OCI-LY3 (cell line): ENCODE results near the gene ASAP2.

Experiments
- H2AFZ ChIP-seq: fragments of 200-600, 300-600 bp; shearing (Covaris generic); 2 replicates; pipeline ENCODE4 v1.6.0; 2014; ENCODE audit warnings: antibody characterized with exemption, low read depth, low read length
- H3K27ac ChIP-seq: fragments of 200-600, 300-600 bp; sonication (generic); 2 replicates; pipeline ENCODE4 v1.5.1; 2014; ENCODE audit warnings: mild to moderate bottlenecking, low read length, moderate library complexity, mixed read lengths
- H3K27me3 ChIP-seq: fragments of 200-600, 300-600 bp; sonication (generic); 2 replicates; pipeline ENCODE4 v1.6.1; 2014; ENCODE audit warnings: low read depth, low read length, mixed read lengths
- H3K36me3 ChIP-seq: fragments of 200-600, 300-600 bp; sonication (generic); replicated peaks from 2 replicates; pipeline ENCODE3; 2014; ENCODE audit warnings: low read depth, low read length, mixed read lengths
- H3K4me1 ChIP-seq: fragments of 300-600, 200-600 bp; sonication (generic); 2 replicates; pipeline ENCODE4 v1.6.1; 2014; ENCODE audit warnings: low read length, mixed read lengths
- H3K4me2 ChIP-seq: fragments of 200-600, 300-600 bp; sonication (generic); 2 replicates; pipeline ENCODE4 v1.6.1; 2014; ENCODE audit warnings: low read length, mixed read lengths
- H3K4me3 ChIP-seq: fragments of 300-600, 200-600 bp; sonication (generic); 2 replicates; pipeline ENCODE4 v1.5.1; 2014; ENCODE audit warnings: antibody characterized with exemption, mild to moderate bottlenecking, low read length, moderate library complexity
- H3K79me2 ChIP-seq: fragments of 300-600, 200-600 bp; shearing (Covaris generic); 2 replicates; pipeline ENCODE4 v1.6.1; 2014; ENCODE audit warnings: mild to moderate bottlenecking, low read length, mixed read lengths
- H3K9ac ChIP-seq: fragments of 300-600, 200-600 bp; shearing (Covaris generic); 2 replicates; pipeline ENCODE4 v1.6.0; 2014; ENCODE audit warnings: mild to moderate bottlenecking, low read length, moderate library complexity
- H3K9me3 ChIP-seq: fragments of 200-600, 300-600 bp; shearing (Covaris generic); 2 replicates; pipeline ENCODE4 v1.6.1; 2014; ENCODE audit warnings: low read length, mixed read lengths; ENCODE audit not compliant: insufficient read depth
- H4K20me1 ChIP-seq: fragments of 200-600, 300-600 bp; sonication (generic); 2 replicates; pipeline ENCODE4 v1.6.1; 2016; ENCODE audit warnings: low read length, mixed read lengths; ENCODE audit not compliant: insufficient read depth
- CTCF ChIP-seq: fragments of 200-600, 300-600 bp; sonication (generic); IDR thresholded peaks from 2 replicates; pipeline ENCODE4 v1.5.1; 2014; ENCODE audit warnings: antibody characterized with exemption, low read length, low read depth
- EZH2phosphoT487 ChIP-seq: fragments of 200-600 bp; shearing (Covaris generic); IDR thresholded peaks from 2 replicates; pipeline ENCODE4 v1.6.1; 2018; ENCODE audit warnings: antibody characterized with exemption, mixed run types, low read depth

Gene ASAP2

DNA sequence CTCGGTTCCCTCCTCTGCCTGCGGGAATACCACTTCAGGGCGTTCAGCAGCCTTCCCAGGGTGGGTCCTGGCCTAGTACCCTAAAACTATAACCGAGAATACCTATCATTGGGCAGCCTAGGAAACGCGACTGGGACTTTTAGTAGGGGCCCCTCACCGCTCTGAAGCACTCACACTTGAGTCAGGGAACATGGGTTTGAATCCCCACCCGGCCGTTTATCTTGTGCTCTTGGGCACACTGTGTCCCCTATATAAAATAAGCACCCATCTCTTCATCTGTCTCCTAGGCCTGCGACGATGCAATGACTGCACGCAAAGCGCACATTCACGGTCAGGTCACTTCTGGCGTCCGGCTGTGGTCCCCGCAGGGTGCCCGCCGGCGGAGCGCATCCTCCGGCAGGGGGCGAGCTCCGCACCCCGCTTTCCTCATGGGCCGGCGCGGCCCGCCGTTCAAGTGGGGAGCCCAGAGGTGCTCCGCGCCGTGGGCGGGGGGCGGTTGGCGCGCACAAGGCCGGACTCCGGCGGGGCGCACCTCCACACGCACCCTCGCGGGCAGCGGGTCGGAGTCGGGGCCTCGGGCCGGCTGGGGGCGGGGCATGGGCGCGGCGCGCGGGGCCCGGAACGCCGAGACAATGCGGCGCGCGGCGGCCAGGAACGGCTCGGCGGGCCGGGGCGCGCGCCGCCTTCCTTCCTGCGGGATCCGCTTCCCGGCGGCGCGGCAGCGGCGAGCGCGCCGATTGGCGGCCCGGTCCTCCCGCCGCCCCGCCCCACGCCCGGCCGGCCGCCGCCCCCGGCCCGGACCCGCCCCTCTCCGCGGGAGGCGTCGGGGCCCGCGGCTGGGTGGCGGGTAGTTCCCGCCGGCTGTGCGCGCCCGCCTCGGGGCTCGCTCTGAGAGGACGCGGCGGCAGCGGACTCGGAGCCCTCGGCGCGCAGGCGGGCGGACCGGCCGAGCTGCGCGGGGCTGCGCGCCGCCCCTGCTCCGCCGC is at the start of gene ASAP2:
TSS of gene ASAP2 (plus strand) at position 850 of the 986 bp plus-strand sequence. CDS start 293 bp downstream, outside the sequence.
- peaks cover 6% of the 10 kb centered on the region; the same call in 1 of the 2 replicates for H3K27me3 ChIP-seq
- no peak within 1 kb of the TSS for H3K9ac ChIP-seq
- H3K27ac ChIP-seq = no peak within 1 kb of the TSS
- no peaks in the 10 kb centered on the region for H3K36me3 ChIP-seq
- no peak within 1 kb of the TSS for H2AFZ ChIP-seq
- no peak within 1 kb of the TSS for H3K4me3 ChIP-seq
- no peaks in the 10 kb centered on the region for H3K79me2 ChIP-seq
- no peaks in the 10 kb centered on the region for H3K4me1 ChIP-seq
- H4K20me1 ChIP-seq = no peaks in the 10 kb centered on the region
- TF ChIP-seq CTCF (no peak), EZH2phosphoT487 (no peak)
- H3K9me3 ChIP-seq = no peaks in the 10 kb centered on the region
- H3K4me2 ChIP-seq = no peak within 1 kb of the TSS

DNA sequence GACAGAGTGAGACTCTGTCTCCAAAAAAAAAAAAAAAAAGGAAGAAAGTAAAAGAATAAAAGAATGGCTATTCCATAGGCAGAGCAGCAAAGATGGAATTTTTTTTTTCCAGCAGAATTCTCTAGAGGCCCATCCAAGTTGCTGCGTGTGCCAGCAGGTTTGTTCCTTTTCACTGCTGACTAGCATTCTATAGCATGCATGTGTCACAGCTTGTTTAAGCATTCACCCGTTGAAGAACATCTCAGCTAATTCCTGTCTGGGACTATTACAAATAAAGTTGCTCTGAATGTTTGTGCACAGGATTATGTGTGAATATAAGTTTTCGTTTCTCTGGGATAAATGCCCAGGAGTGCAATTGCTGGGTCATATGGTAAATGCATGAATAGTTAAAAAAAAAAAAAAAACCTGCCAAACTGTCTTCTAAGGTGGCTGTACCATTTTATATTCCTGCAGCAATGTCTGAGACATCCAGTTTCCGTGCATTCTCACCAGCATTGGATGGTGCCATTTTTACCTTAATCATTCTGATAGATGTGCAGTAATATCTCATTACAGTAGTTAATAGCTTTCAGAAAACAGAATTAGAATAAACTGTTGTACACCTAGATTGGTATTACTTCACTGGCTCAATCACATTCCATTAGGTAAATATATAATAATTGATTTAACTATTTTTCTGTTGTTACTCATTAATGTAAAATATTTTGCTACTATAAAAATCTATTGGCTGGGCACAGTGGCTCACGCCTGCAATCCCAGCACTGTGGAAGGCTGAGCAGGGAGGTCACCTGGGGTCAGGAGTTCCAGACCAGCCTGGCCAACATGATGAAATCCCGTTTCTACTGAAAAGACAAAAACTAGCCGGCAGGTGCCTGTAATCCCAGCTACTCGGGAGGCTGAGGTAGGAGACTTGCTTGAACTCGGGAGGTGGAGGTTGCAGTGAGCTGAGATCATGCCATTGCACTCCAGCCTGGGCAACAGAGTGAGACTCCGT is 47.5 kb upstream of the ASAP2 start:
- no peaks in the 10 kb centered on the region for H3K9me3 ChIP-seq
- no peak overlapping the region for H3K9ac ChIP-seq
- no peak overlapping the region for H3K4me2 ChIP-seq
- no peaks in the 10 kb centered on the region for H3K79me2 ChIP-seq
- H3K36me3 ChIP-seq = no peaks in the 10 kb centered on the region
- no peaks in the 10 kb centered on the region for H3K4me1 ChIP-seq
- TF ChIP-seq CTCF = no peak
- TF ChIP-seq EZH2phosphoT487 = no peak
- no peaks in the 10 kb centered on the region for H4K20me1 ChIP-seq
- H3K27me3 ChIP-seq = no peaks in the 10 kb centered on the region; the same call in 1 of the 2 replicates
- H3K27ac ChIP-seq = no peak overlapping the region
- H3K4me3 ChIP-seq = no peak overlapping the region
- H2AFZ ChIP-seq = no peak overlapping the region

DNA sequence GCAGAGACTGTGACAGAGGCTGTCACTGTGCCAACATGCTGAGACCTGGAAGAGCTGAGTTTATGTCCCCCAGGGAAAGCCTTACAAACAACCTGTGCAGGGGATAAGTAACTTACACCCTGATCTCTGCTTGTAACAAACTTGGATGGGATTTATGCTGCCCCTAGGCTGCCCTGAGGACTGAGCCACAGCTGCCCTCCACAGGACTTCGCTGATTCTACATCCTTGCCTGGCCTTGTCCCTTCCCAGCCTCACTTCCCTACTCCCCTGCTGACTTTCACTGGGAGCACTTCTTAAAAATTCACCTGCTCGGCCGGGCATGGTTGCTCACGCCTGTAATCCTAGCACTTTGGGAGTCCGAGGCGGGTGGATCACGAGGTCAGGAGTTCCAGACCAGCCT is 45.9 kb upstream of the ASAP2 start:
- no peak overlapping the region for H3K4me3 ChIP-seq
- H3K36me3 ChIP-seq = no peaks in the 10 kb centered on the region
- no peak overlapping the region for H3K9ac ChIP-seq
- H3K27ac ChIP-seq = no peak overlapping the region
- no peaks in the 10 kb centered on the region for H3K9me3 ChIP-seq
- no peak overlapping the region for H3K4me2 ChIP-seq
- TF ChIP-seq EZH2phosphoT487 (no peak), CTCF (no peak)
- no peak overlapping the region for H2AFZ ChIP-seq
- no peaks in the 10 kb centered on the region for H3K27me3 ChIP-seq
- H4K20me1 ChIP-seq = no peaks in the 10 kb centered on the region
- no peaks in the 10 kb centered on the region for H3K4me1 ChIP-seq
- no peaks in the 10 kb centered on the region for H3K79me2 ChIP-seq
